ENCODE data around the gene CDKAL1. TPM values are rescaled to one million over a fixed set of nuclear protein-coding genes. Genes with fewer than 3 reads are reported as not detected.
A peak's percentile ranks its signal among the peaks of the same experiment; 100 is the strongest.
"Not testable (repeated sequence)": the region's sequence is repeated elsewhere in the genome, so short reads cannot be mapped to it uniquely, and the experiment has no call there.

Gene CDKAL1
- total RNA-seq, 1 donor = 20.0 TPM

- TF ChIP-seq CTCF (IDR thresholded peaks at IDR 0.05; ENCODE audit: insufficient read depth, low read length) = no peak
- DNase-seq (ENCODE audit: low read depth) = no peak
- no peak overlapping the region for H3K4me3 ChIP-seq (ENCODE audit: low read depth, low read length)
Observed at GRCh38 chr6:21186479-21187055, 652.3 kb downstream of the CDKAL1 start.

GRCh38 chr6:21187485-21187884 is 653.2 kb downstream of the CDKAL1 start:
- no peak overlapping the region for H3K4me3 ChIP-seq (ENCODE audit: low read depth, low read length)
- TF ChIP-seq CTCF (IDR thresholded peaks at IDR 0.05; ENCODE audit: insufficient read depth, low read length) = no peak
- DNase-seq (ENCODE audit: low read depth) = peak; percentile 6

- TF ChIP-seq CTCF (IDR thresholded peaks at IDR 0.05; ENCODE audit: insufficient read depth, low read length) = no peak
Observed at GRCh38 chr6:21188505-21189223, 654.4 kb downstream of the CDKAL1 start.

GRCh38 chr6:21189759-21190158 is 655.5 kb downstream of the CDKAL1 start:
- no peak for DNase-seq (ENCODE audit: low read depth)
- H3K4me3 ChIP-seq (ENCODE audit: low read depth, low read length) = no peak overlapping the region
- no peak for TF ChIP-seq CTCF (IDR thresholded peaks at IDR 0.05; ENCODE audit: insufficient read depth, low read length)

More at GRCh38 chr6:21188505-21189223, 654.4 kb downstream of the CDKAL1 start:
- DNase-seq (ENCODE audit: low read depth) = no peak
- no peak overlapping the region for H3K4me3 ChIP-seq (ENCODE audit: low read depth, low read length)

- no peak for DNase-seq (ENCODE audit: low read depth)
- H3K4me3 ChIP-seq (ENCODE audit: low read depth, low read length) = no peak overlapping the region
- no peak for TF ChIP-seq CTCF (IDR thresholded peaks at IDR 0.05; ENCODE audit: insufficient read depth, low read length)
Observed at GRCh38 chr6:21190701-21191100, 656.4 kb downstream of the CDKAL1 start.

GRCh38 chr6:21193790-21194475 is 659.7 kb downstream of the CDKAL1 start:
- TF ChIP-seq CTCF (IDR thresholded peaks at IDR 0.05; ENCODE audit: insufficient read depth, low read length) = no peak
- no peak overlapping the region for H3K4me3 ChIP-seq (ENCODE audit: low read depth, low read length)
- DNase-seq (ENCODE audit: low read depth) = no peak

GRCh38 chr6:21195301-21195700 is 661.0 kb downstream of the CDKAL1 start:
- not testable (repeated sequence) for DNase-seq (ENCODE audit: low read depth); H3K4me3 ChIP-seq (ENCODE audit: low read depth, low read length)
